HFFc6 (cell line): Measurements from ENCODE around the gene HOXA5. TPM values are rescaled to one million over a fixed set of nuclear protein-coding genes. Genes with fewer than 3 reads are reported as not detected.

Source experiments
- DNase-seq: peaks from one replicate; pipeline ENCODE4 v3.0.0-alpha.2; 2018
- H3K27ac Mint-ChIP-seq: 2 replicates; pipeline ENCODE4 v1.8.0; 2020; ENCODE audit warnings: mild to moderate bottlenecking, mixed read lengths
- H3K27me3 Mint-ChIP-seq: 2 replicates; pipeline ENCODE4 v1.8.0; 2021; ENCODE audit warnings: mild to moderate bottlenecking, moderate library complexity, mixed read lengths; ENCODE audit not compliant: insufficient read depth
- H3K36me3 Mint-ChIP-seq: 2 replicates; pipeline ENCODE4 v1.8.0; 2021; ENCODE audit warnings: low read depth, mixed read lengths
- H3K4me1 Mint-ChIP-seq: 2 replicates; pipeline ENCODE4 v1.8.0; 2020; ENCODE audit warnings: low read depth, mixed read lengths
- H3K4me3 Mint-ChIP-seq: 2 replicates; pipeline ENCODE4 v1.8.0; 2020; ENCODE audit warnings: mild to moderate bottlenecking, moderate library complexity, mixed read lengths
- H3K9me3 Mint-ChIP-seq: 2 replicates; pipeline ENCODE4 v1.8.0; 2020; ENCODE audit warnings: mild to moderate bottlenecking, mixed read lengths
- CTCF ChIP-seq: fragments of 200-600 bp; sonication (generic); IDR thresholded peaks from 2 replicates; pipeline ENCODE4 v1.5.0; 2021; ENCODE audit warnings: antibody characterized with exemption, mild to moderate bottlenecking
- total RNA-seq, 6 experiments: library from RNA; stranded (reverse); fragmentation: NEBNext Ultra II Directional; extraction: Animal tissue kit (Norgen Biotek cat#: 25700); gene quantifications; 2 replicates in 1 of 6; 3 replicates in 5 of 6; pipeline ENCODE4 v1.2.3, GENCODE V29; 2021

The HOXA5 gene
- total RNA-seq, 6 experiments from 2014 or later = 2.0 to 3.8 (median 2.8) TPM

GRCh38 chr7:27189997-27190748, 46.7 kb upstream of the HOXA5 start:
- DNase-seq = no peak
- Mint-ChIP-seq H3K4me1 (peaks cover 81% of the 10 kb centered on the region), H3K36me3 (peaks cover 42% of the 10 kb centered on the region), H3K9me3 (no peaks in the 10 kb centered on the region), H3K4me3 (peak overlapping the region; percentile 93), H3K27ac (peak overlapping the region; percentile 97), H3K27me3 (peaks cover 12% of the 10 kb centered on the region)
- TF ChIP-seq CTCF = no peak

GRCh38 chr7:27189295-27189996, 46.0 kb upstream of the HOXA5 start:
- Mint-ChIP-seq H3K4me3 (peak overlapping the region; percentile 93), H3K27ac (peak overlapping the region; percentile 97), H3K4me1 (peaks cover 74% of the 10 kb centered on the region), H3K9me3 (no peaks in the 10 kb centered on the region), H3K36me3 (peaks cover 39% of the 10 kb centered on the region), H3K27me3 (peaks cover 17% of the 10 kb centered on the region)
- TF ChIP-seq CTCF = no peak
- peak; percentile 75 for DNase-seq

GRCh38 chr7:27188386-27189294, 45.2 kb upstream of the HOXA5 start:
- Mint-ChIP-seq H3K36me3 (peaks cover 36% of the 10 kb centered on the region), H3K27me3 (peaks cover 24% of the 10 kb centered on the region), H3K4me1 (peaks cover 66% of the 10 kb centered on the region), H3K27ac (peak overlapping the region; percentile 97), H3K4me3 (peak overlapping the region; percentile 93), H3K9me3 (no peaks in the 10 kb centered on the region)
- no peak for DNase-seq
- TF ChIP-seq CTCF = no peak; the same call in none of the 2 replicates

GRCh38 chr7:27187475-27188385, 44.2 kb upstream of the HOXA5 start:
- H3K4me3 Mint-ChIP-seq = peak overlapping the region; percentile 93
- H3K36me3 Mint-ChIP-seq = peaks cover 39% of the 10 kb centered on the region
- peaks cover 25% of the 10 kb centered on the region for H3K27me3 Mint-ChIP-seq
- H3K9me3 Mint-ChIP-seq = no peaks in the 10 kb centered on the region
- no peak for DNase-seq
- no peak; the same call in 1 of the 2 replicates for TF ChIP-seq CTCF
- H3K27ac Mint-ChIP-seq = peak overlapping the region; percentile 97
- peaks cover 63% of the 10 kb centered on the region for H3K4me1 Mint-ChIP-seq
